Dendritic cell treated with granulocyte-macrophage colony-stimulating factor and Interleukin-4, amounts not matched to agents 40 ng/mL and 50 ng/mL, for 4 days (primary cell): ENCODE results near the gene KLF3.
A peak's percentile ranks its signal among the peaks of the same experiment; 100 is the strongest.

Experiments used
- H3K27ac Mint-ChIP-seq: one replicate; pipeline ENCODE4 v1.8.0; 2022; ENCODE audit warnings: mild to moderate bottlenecking, mixed read lengths
- H3K27me3 Mint-ChIP-seq: one replicate; pipeline ENCODE4 v1.8.0; 2022; ENCODE audit warnings: mild to moderate bottlenecking, mixed read lengths
- H3K36me3 Mint-ChIP-seq: one replicate; pipeline ENCODE4 v1.8.0; 2022; ENCODE audit warnings: low read depth, mixed read lengths
- H3K4me1 Mint-ChIP-seq: one replicate; pipeline ENCODE4 v1.8.0; 2022; ENCODE audit warnings: low read depth, mixed read lengths
- H3K4me3 Mint-ChIP-seq: one replicate; pipeline ENCODE4 v1.8.0; 2022; ENCODE audit warnings: mild to moderate bottlenecking, moderate library complexity, mixed read lengths
- H3K9me3 Mint-ChIP-seq: one replicate; pipeline ENCODE4 v1.8.0; 2022; ENCODE audit warnings: mixed read lengths
- intact Hi-C: fragments of 100-400 bp; cut with micrococcal nuclease; formaldehyde crosslinking; loops from one replicate; pipeline ENCODE4 v1.15.0; 2022

Gene KLF3

DNA sequence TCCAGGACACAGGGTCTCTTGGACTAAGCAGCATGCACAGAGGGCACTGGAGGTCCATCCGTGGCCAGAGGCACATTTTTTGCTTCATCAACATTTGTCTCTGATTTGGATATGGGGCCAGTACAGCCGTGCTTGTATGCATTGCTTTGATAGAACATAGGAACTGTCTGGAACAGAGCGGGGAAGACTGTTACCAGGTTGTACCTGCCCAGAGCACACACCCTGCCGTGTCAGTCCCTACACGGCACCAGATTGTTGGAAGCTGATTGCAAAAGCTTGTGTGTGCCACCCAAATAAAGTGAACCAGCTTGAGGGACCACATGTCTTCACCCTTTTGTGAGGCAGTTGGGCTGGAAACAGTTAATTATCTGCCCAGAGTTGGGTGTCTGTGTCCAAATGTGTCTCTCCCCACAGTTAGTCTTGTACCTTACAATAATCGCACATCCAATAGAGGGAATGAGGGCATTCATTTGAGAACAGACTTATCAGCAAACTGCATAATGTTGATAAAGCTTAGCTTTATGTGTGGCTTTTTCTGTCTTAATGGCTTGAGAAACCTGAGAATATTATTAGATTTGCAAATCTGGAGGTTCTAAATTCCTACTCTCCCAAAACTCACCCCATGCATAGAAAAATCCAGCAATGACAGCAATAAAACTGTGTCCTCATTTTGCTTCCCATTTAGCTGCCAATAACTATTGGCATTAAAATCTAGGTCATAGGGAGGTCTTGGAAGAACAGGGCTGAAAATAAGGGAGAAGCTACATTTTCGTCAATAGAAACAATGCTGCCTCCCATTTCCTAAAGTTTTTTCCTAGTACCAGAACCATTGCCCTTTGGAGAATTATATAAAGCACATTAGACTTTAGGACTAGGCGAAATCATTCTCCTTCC, 21.2 kb downstream of the KLF3 start:
- Mint-ChIP-seq H3K4me1 (peaks cover 27% of the 10 kb centered on the region), H3K9me3 (no peaks in the 10 kb centered on the region), H3K27me3 (no peaks in the 10 kb centered on the region), H3K4me3 (no peak overlapping the region), H3K36me3 (peaks cover 90% of the 10 kb centered on the region), H3K27ac (no peak overlapping the region)
- intact Hi-C loops = no loop called here

GRCh38 chr4:38686682-38687081, 22.7 kb downstream of the KLF3 start:
- Mint-ChIP-seq H3K27ac (no peak overlapping the region), H3K4me3 (no peak overlapping the region), H3K36me3 (peaks cover 90% of the 10 kb centered on the region), H3K9me3 (no peaks in the 10 kb centered on the region), H3K4me1 (peaks cover 27% of the 10 kb centered on the region), H3K27me3 (no peaks in the 10 kb centered on the region)
- intact Hi-C loops = no loop called here

GRCh38 chr4:38687571-38688011, 23.6 kb downstream of the KLF3 start:
- H3K9me3 Mint-ChIP-seq = no peaks in the 10 kb centered on the region
- H3K4me1 Mint-ChIP-seq = peaks cover 27% of the 10 kb centered on the region
- H3K27ac Mint-ChIP-seq = no peak overlapping the region
- no peak overlapping the region for H3K4me3 Mint-ChIP-seq
- intact Hi-C loops = no loop called here
- H3K36me3 Mint-ChIP-seq = peaks cover 89% of the 10 kb centered on the region
- no peaks in the 10 kb centered on the region for H3K27me3 Mint-ChIP-seq

DNA sequence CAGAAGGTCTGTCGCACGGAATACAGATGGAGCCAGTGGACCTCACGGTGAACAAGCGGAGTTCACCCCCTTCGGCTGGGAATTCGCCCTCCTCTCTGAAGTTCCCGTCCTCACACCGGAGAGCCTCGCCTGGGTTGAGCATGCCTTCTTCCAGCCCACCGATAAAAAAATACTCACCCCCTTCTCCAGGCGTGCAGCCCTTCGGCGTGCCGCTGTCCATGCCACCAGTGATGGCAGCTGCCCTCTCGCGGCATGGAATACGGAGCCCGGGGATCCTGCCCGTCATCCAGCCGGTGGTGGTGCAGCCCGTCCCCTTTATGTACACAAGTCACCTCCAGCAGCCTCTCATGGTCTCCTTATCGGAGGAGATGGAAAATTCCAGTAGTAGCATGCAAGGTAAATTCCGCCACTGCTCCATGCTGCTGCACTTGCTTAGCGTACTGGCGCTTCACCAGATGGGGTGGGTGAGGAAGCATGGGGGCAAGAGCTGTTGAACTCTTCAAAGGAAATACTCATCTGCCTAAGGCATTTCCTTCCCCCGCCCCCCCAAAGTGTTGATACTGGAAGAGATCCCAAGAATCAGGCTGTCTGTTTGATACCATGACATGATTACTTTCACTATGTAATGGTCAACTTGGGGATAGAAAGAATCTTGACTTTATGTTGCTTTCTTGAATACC, 24.8 kb downstream of the KLF3 start:
- Mint-ChIP-seq H3K4me3 (no peak overlapping the region), H3K27ac (no peak overlapping the region), H3K36me3 (peaks cover 90% of the 10 kb centered on the region), H3K27me3 (no peaks in the 10 kb centered on the region), H3K9me3 (no peaks in the 10 kb centered on the region), H3K4me1 (peaks cover 29% of the 10 kb centered on the region)
- intact Hi-C loops = no loop called here

GRCh38 chr4:38691251-38692008, 27.4 kb downstream of the KLF3 start:
- H3K36me3 Mint-ChIP-seq = peaks cover 90% of the 10 kb centered on the region
- H3K4me1 Mint-ChIP-seq = peaks cover 32% of the 10 kb centered on the region
- intact Hi-C loops = no loop called here
- H3K27ac Mint-ChIP-seq = no peak overlapping the region
- H3K9me3 Mint-ChIP-seq = no peaks in the 10 kb centered on the region
- no peak overlapping the region for H3K4me3 Mint-ChIP-seq
- no peaks in the 10 kb centered on the region for H3K27me3 Mint-ChIP-seq

DNA sequence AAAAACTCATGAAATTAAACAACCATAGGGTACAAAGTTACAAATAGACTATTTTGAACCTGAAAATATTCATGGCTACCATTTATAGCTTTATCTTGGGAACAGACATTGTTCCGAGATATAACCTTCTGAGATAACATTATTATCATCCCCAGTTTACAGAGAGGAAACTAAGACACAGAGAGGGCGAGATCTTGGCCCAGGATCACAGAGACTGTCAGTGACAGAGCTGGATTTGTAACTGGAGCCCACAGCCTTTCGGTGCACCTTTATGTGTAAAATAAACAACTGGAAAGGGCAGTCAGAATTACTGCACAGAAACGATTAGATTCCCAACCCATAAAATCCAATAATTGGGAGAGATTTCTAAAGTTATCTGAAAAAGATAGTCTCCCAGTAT, 28.4 kb downstream of the KLF3 start:
- H3K9me3 Mint-ChIP-seq = no peaks in the 10 kb centered on the region
- H3K4me3 Mint-ChIP-seq = no peak overlapping the region
- intact Hi-C loops = no loop called here
- no peak overlapping the region for H3K27ac Mint-ChIP-seq
- H3K36me3 Mint-ChIP-seq = peaks cover 91% of the 10 kb centered on the region
- H3K4me1 Mint-ChIP-seq = peaks cover 39% of the 10 kb centered on the region
- no peaks in the 10 kb centered on the region for H3K27me3 Mint-ChIP-seq

- H3K4me3 Mint-ChIP-seq = no peak overlapping the region
- H3K27ac Mint-ChIP-seq = no peak overlapping the region
- intact Hi-C loops = no loop called here
- H3K9me3 Mint-ChIP-seq = no peaks in the 10 kb centered on the region
- no peaks in the 10 kb centered on the region for H3K27me3 Mint-ChIP-seq
- peaks cover 91% of the 10 kb centered on the region for H3K36me3 Mint-ChIP-seq
- peaks cover 39% of the 10 kb centered on the region for H3K4me1 Mint-ChIP-seq
These were observed 29.6 kb downstream of the KLF3 start for GRCh38 chr4:38693569-38693968.

GRCh38 chr4:38694330-38694729, 30.3 kb downstream of the KLF3 start:
- no peaks in the 10 kb centered on the region for H3K27me3 Mint-ChIP-seq
- intact Hi-C loops = no loop called here
- peaks cover 91% of the 10 kb centered on the region for H3K36me3 Mint-ChIP-seq
- no peaks in the 10 kb centered on the region for H3K9me3 Mint-ChIP-seq
- no peak overlapping the region for H3K4me3 Mint-ChIP-seq
- H3K27ac Mint-ChIP-seq = peak overlapping the region; percentile 68
- peaks cover 39% of the 10 kb centered on the region for H3K4me1 Mint-ChIP-seq

- Mint-ChIP-seq H3K27me3 (no peaks in the 10 kb centered on the region), H3K4me1 (peaks cover 39% of the 10 kb centered on the region), H3K4me3 (no peak overlapping the region), H3K36me3 (peaks cover 79% of the 10 kb centered on the region), H3K27ac (peak overlapping the region; percentile 68), H3K9me3 (no peaks in the 10 kb centered on the region)
- intact Hi-C loops = no loop called here
These were observed 31.8 kb downstream of the KLF3 start for GRCh38 chr4:38695809-38696208.

- intact Hi-C loops = no loop called here
- H3K9me3 Mint-ChIP-seq = no peaks in the 10 kb centered on the region
- no peak overlapping the region for H3K4me3 Mint-ChIP-seq
- H3K36me3 Mint-ChIP-seq = peaks cover 70% of the 10 kb centered on the region
- no peaks in the 10 kb centered on the region for H3K27me3 Mint-ChIP-seq
- peaks cover 39% of the 10 kb centered on the region for H3K4me1 Mint-ChIP-seq
- H3K27ac Mint-ChIP-seq = no peak overlapping the region
These were observed 32.7 kb downstream of the KLF3 start for GRCh38 chr4:38696697-38697096.

DNA sequence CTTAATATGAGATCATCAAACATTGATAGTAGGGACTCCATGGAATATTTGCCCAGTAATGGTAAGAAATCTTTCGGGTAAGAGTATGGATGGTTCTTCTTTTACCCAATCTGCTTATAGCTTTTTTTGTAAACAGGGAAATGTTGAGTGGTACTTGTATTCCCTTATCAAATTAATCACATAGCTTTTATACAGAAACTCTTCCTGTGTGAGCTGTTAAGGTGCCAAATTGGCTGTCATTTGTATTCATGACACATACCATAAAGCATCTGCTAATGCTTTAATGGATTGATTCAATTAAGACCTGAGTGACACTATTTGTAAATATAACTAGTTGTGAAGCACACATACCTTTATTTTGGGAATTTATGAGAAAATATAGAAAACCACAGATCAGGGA, 34.2 kb downstream of the KLF3 start:
- intact Hi-C loops = no loop called here

GRCh38 chr4:38699112-38699511, 35.1 kb downstream of the KLF3 start:
- Mint-ChIP-seq H3K4me1 (peaks cover 44% of the 10 kb centered on the region), H3K36me3 (peaks cover 51% of the 10 kb centered on the region), H3K9me3 (no peaks in the 10 kb centered on the region), H3K27me3 (no peaks in the 10 kb centered on the region), H3K4me3 (no peak overlapping the region), H3K27ac (no peak overlapping the region)
- intact Hi-C loops = no loop called here

More for the DNA sequence above, 34.2 kb downstream of the KLF3 start:
- no peak overlapping the region for H3K4me3 Mint-ChIP-seq
- peaks cover 60% of the 10 kb centered on the region for H3K36me3 Mint-ChIP-seq
- no peaks in the 10 kb centered on the region for H3K27me3 Mint-ChIP-seq
- no peak overlapping the region for H3K27ac Mint-ChIP-seq
- peaks cover 40% of the 10 kb centered on the region for H3K4me1 Mint-ChIP-seq
- no peaks in the 10 kb centered on the region for H3K9me3 Mint-ChIP-seq

DNA sequence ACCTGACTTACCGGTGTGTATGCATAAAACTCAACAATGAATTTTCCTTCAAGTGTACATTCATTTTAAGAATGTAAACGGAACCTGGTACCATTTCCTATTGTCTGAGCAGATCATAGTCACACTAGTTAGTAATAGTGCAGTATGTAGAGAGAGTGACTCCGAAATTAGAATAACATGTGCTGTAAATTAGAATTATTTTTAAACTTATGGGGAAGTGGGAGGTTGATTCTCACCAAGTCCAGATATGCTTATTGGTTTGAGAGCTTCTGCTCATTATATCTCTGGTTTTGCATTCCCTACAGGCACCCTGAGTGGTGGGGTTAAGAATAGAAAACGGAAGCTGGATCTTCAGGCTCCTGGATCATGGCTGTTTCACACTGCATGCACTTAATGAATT, 39.6 kb downstream of the KLF3 start:
- Mint-ChIP-seq H3K4me3 (no peak overlapping the region), H3K27ac (no peak overlapping the region), H3K27me3 (peaks cover 3% of the 10 kb centered on the region), H3K4me1 (peaks cover 29% of the 10 kb centered on the region), H3K36me3 (peaks cover 9% of the 10 kb centered on the region), H3K9me3 (no peaks in the 10 kb centered on the region)
- intact Hi-C loops = no loop called here

GRCh38 chr4:38704622-38705154, 40.7 kb downstream of the KLF3 start:
- intact Hi-C loops = no loop called here
- Mint-ChIP-seq H3K27ac (peak overlapping the region; percentile 3), H3K9me3 (no peaks in the 10 kb centered on the region), H3K27me3 (peaks cover 3% of the 10 kb centered on the region), H3K4me1 (peaks cover 29% of the 10 kb centered on the region), H3K4me3 (no peak overlapping the region), H3K36me3 (no peaks in the 10 kb centered on the region)
